GM23338 (cell line): ENCODE data around the gene CTNNA3.

Experiments
- CREB1 ChIP-seq: fragments of 250-450 bp; sonication (Bioruptor Pico); IDR thresholded peaks from 2 replicates; pipeline ENCODE4 v1.5.0; 2020; ENCODE audit warnings: low read depth, mild to moderate bottlenecking, moderate library complexity
- CTCF ChIP-seq, 2 experiments: fragments of 200-600 bp in 1 of 2; sonication (generic) in 1 of 2; conservative IDR thresholded peaks; 2 replicates each; pipeline versions ENCODE4 v1.5.1 to v1.6.1; 2016 to 2017; ENCODE audit warnings: antibody characterized with exemption in 2 of 2, low read depth in 2 of 2, mild to moderate bottlenecking in 2 of 2, moderate library complexity in 1 of 2
- EZH2phosphoT487 ChIP-seq: fragments of 200-600 bp; sonication (generic); IDR thresholded peaks from one replicate; pipeline ENCODE4 v1.8.1; 2018; ENCODE audit warnings: antibody characterized with exemption; ENCODE audit not compliant: unreplicated experiment

- no peak for TF ChIP-seq CREB1 (CRISPR knock-in tag)
- TF ChIP-seq EZH2phosphoT487 = no peak
- no peak for TF ChIP-seq CTCF (conservative IDR thresholded peaks at IDR 0.05; ENCODE audit: low read depth in 2 of 2)
These were observed 771.2 kb downstream of the CTNNA3 start for GRCh38 chr10:66924674-66925345.
